RWPE2 (cell line): Measurements from ENCODE around the gene MBNL1.
"Not testable (repeated sequence)": the region's sequence is repeated elsewhere in the genome, so short reads cannot be mapped to it uniquely, and the experiment has no call there.

ENCODE experiments used
- ATAC-seq: fragments of 200-7000 bp; cut with Tn5 transposase; 3 replicates; pipeline ENCODE4 v1.9.1; 2021; ENCODE audit warnings: low read depth
- DNase-seq: peaks from one replicate; pipeline ENCODE4 v3.0.0-alpha.2; 2020; ENCODE audit warnings: low spot score
- H3K27ac ChIP-seq: fragments of 450-650 bp; 2 replicates; pipeline ENCODE4 v1.5.1; 2017; ENCODE audit warnings: mild to moderate bottlenecking; ENCODE audit not compliant: poor library complexity, severe bottlenecking
- H3K27me3 ChIP-seq: fragments of 250-450 bp; sonication (Bioruptor Pico); 2 replicates; pipeline ENCODE4 v1.5.1; 2021; ENCODE audit warnings: mild to moderate bottlenecking, moderate library complexity; ENCODE audit not compliant: insufficient read depth, poor library complexity, severe bottlenecking
- H3K36me3 ChIP-seq: fragments of 250-450 bp; sonication (Bioruptor Pico); 2 replicates; pipeline ENCODE4 v1.5.1; 2020; ENCODE audit warnings: low read depth, mild to moderate bottlenecking, moderate library complexity
- H3K4me1 ChIP-seq: fragments of 250-450 bp; sonication (Bioruptor Pico); 2 replicates; pipeline ENCODE4 v1.5.1; 2021; ENCODE audit warnings: mild to moderate bottlenecking, moderate library complexity; ENCODE audit not compliant: insufficient read depth, poor library complexity, severe bottlenecking
- H3K4me3 ChIP-seq: fragments of 250-450 bp; sonication (Bioruptor Pico); 2 replicates; pipeline ENCODE4 v1.5.1; 2021; ENCODE audit warnings: mild to moderate bottlenecking, moderate library complexity; ENCODE audit not compliant: severe bottlenecking
- H3K9me3 ChIP-seq: fragments of 250-450 bp; sonication (Bioruptor Pico); 2 replicates; pipeline ENCODE4 v1.5.1; 2021; ENCODE audit warnings: mild to moderate bottlenecking, moderate library complexity; ENCODE audit not compliant: severe bottlenecking
- TF ChIP-seq, protein P1 (sequence below): fragments of 450-650 bp; IDR thresholded peaks from one replicate; pipeline ENCODE4 v1.5.1; 2017; ENCODE audit warnings: mild to moderate bottlenecking, moderate library complexity; ENCODE audit not compliant: poor library complexity, severe bottlenecking

MBNL1 gene

DNA sequence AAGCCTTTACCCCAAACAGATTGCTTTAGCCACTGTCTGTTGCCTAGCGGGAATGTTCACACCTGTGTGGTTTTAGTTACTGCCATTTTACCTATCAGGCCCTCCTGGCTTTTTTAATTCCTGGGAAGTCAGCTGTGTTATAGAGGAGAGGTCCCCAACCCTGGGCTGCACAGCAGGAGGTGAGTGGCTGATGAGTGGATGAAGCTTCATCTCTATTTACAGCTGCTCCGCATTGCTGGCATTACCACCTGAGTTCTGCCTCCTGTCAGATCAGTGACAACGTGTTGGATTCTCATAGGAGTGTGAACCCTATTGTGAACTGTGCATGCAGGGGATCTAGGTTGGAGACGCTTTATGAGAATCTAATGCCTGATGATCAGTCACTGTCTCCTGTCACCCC, 127.0 kb downstream of the MBNL1 start:
- no peak for ATAC-seq
- Histone ChIP-seq H3K27me3 (no peaks in the 10 kb centered on the region), H3K36me3 (peaks cover 10% of the 10 kb centered on the region), H3K27ac (no peak overlapping the region), H3K4me3 (no peak overlapping the region), H3K4me1 (peaks cover 38% of the 10 kb centered on the region), H3K9me3 (peaks cover 4% of the 10 kb centered on the region)
- no peak for DNase-seq
- TF ChIP-seq, protein P1, sequence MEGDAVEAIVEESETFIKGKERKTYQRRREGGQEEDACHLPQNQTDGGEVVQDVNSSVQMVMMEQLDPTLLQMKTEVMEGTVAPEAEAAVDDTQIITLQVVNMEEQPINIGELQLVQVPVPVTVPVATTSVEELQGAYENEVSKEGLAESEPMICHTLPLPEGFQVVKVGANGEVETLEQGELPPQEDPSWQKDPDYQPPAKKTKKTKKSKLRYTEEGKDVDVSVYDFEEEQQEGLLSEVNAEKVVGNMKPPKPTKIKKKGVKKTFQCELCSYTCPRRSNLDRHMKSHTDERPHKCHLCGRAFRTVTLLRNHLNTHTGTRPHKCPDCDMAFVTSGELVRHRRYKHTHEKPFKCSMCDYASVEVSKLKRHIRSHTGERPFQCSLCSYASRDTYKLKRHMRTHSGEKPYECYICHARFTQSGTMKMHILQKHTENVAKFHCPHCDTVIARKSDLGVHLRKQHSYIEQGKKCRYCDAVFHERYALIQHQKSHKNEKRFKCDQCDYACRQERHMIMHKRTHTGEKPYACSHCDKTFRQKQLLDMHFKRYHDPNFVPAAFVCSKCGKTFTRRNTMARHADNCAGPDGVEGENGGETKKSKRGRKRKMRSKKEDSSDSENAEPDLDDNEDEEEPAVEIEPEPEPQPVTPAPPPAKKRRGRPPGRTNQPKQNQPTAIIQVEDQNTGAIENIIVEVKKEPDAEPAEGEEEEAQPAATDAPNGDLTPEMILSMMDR: no peak

DNA sequence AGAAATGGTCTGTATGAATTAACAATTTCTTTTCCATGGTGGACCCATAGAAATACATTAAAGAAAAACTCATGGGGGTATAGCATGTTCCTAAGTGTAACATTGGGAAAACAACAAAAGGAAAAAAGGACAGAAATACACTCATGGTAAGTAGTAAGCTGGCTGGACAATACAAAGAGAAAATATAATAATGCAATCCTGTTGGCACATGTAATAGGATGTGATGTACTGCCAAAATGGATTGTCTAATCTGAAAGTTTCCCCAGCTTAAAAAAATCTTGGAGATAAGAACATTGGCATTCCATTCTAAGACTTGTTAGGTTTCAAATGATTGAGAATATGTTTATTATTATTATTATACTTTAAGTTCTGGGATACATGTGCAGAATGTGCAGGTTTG, 128.1 kb downstream of the MBNL1 start:
- H3K36me3 ChIP-seq: peaks cover 10% of the 10 kb centered on the region
- H3K4me3 ChIP-seq: no peak overlapping the region
- DNase-seq (no peak), ATAC-seq (no peak)
- H3K27me3 ChIP-seq: no peaks in the 10 kb centered on the region
- H3K9me3 ChIP-seq: peaks cover 4% of the 10 kb centered on the region
- TF ChIP-seq, protein P1: no peak
- peaks cover 42% of the 10 kb centered on the region for H3K4me1 ChIP-seq
- no peak overlapping the region for H3K27ac ChIP-seq

DNA sequence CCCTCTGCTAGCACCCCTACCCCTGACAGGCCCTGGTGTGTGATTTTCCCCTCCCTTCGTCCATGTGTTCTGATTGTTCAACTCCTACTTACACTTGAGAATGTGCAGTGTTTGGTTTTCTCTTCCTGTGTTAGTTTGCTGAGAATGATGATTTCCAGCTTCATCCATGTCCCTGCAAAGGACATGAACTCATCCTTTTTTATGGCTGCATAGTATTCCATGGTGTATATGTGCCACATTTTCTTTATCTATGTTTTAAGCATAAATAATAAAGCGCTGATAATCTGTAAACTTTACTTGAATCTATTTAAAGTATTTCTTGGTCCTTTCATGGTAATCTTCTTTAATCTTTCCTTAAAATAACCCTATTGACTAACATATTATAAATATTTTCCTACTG, 128.6 kb downstream of the MBNL1 start:
- H3K4me1 ChIP-seq: peaks cover 37% of the 10 kb centered on the region
- H3K9me3 ChIP-seq, ATAC-seq, H3K4me3 ChIP-seq, H3K27ac ChIP-seq, H3K27me3 ChIP-seq, H3K36me3 ChIP-seq, DNase-seq: not testable (repeated sequence)

DNA sequence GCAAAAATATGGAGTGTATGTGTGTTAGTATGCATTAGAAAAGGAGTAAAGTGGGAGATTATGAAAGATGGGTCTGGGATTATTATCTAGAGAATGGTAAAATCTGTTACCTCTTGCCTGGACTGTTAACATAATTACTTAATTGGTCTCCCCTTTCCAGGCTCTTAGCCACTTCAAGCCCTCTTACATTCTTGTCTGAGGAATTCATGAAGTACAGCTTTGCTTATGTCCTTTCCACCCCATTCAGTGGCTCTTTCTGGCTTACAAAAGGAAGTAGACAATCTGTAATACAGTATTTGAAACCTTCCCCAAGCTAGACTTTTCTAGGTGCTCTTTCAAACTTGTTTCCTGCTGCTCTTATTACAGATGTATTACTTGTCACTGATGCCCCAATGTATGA, 129.8 kb downstream of the MBNL1 start:
- Histone ChIP-seq H3K9me3 (peaks cover 4% of the 10 kb centered on the region), H3K36me3 (peaks cover 10% of the 10 kb centered on the region), H3K4me3 (no peak overlapping the region), H3K27ac (peak overlapping the region; percentile 26), H3K4me1 (peaks cover 34% of the 10 kb centered on the region), H3K27me3 (no peaks in the 10 kb centered on the region)
- ATAC-seq (no peak), DNase-seq (no peak)
- TF ChIP-seq, protein P1: no peak

DNA sequence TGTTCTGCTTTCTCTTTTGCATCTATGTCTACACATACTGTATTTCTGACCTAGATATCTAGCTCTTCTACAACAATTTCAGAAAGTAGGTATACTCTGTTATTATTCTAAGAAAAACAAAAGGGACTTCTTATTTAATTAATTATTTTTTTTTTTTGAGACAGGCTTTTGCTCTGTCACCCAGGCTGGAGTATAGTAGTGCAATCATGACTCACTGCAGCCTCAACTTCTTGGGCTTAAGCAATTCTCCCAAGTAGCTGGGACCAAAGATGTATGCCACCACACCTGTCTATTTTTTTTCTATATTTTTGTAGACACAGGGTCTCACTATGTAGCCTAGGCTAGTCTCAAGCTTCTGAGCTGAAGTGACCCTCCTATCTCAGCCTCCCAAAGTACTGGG, 130.6 kb downstream of the MBNL1 start:
- peaks cover 4% of the 10 kb centered on the region for H3K9me3 ChIP-seq
- H3K4me1 ChIP-seq: peaks cover 34% of the 10 kb centered on the region
- TF ChIP-seq, protein P1: no peak
- H3K4me3 ChIP-seq: no peak overlapping the region
- no peaks in the 10 kb centered on the region for H3K27me3 ChIP-seq
- peaks cover 10% of the 10 kb centered on the region for H3K36me3 ChIP-seq
- H3K27ac ChIP-seq: peak overlapping the region; percentile 26
- ATAC-seq: peak; percentile 79
- DNase-seq: no peak
